HepG2 (cell line): ENCODE results near the gene IRS4. TPM values are rescaled to one million over a fixed set of nuclear protein-coding genes. Genes with fewer than 3 reads are reported as not detected.

ENCODE experiments used
- ATAC-seq: fragments of 200-7000 bp; cut with Tn5 transposase; 3 replicates; pipeline ENCODE4 v1.9.1; 2020; ENCODE audit warnings: mild to moderate bottlenecking, moderate library complexity
- BruUV-seq: library from RNA; stranded (reverse); fragments of 400-500 nt; replicated peaks from 2 replicates; lab custom pipeline; 2021; lab: Mats Ljungman, UMichigan
- CTCF ChIA-PET: fragments of 300-600 bp; formaldehyde crosslinking; extraction: SDS; loops from one replicate; lab custom pipeline; 2021; ENCODE audit warnings: low total read pairs, inconsistent platforms, low intra/inter-chr PET ratio; lab: Yijun Ruan, JAX
- POLR2A ChIA-PET: fragments of 350-600 bp; sonication (Branson Sonifier 250); formaldehyde crosslinking; loops from one replicate; lab custom pipeline; 2020; ENCODE audit warnings: antibody characterized with exemption, inconsistent platforms; lab: Yijun Ruan, JAX
- DNase-seq: peaks from one replicate; pipeline ENCODE4 v3.0.0-alpha.2; 2015; ENCODE audit warnings: low spot score
- FAIRE-seq: peaks from 3 replicates; lab custom pipeline; 2011; peaks lifted over from hg19 to GRCh38; lab: Jason Lieb, UNC
- H2AFZ ChIP-seq: one replicate; pipeline ENCODE4 v1.6.1; 2011; ENCODE audit warnings: low read length, inconsistent platforms
- H3K27ac ChIP-seq: fragments of 300-600 bp; 3 replicates; pipeline ENCODE4 v1.8.0; 2011; ENCODE audit warnings: mixed run types, mild to moderate bottlenecking, mixed read lengths, low read length, inconsistent platforms; ENCODE audit not compliant: insufficient read depth; ENCODE audit errors: extremely low read length
- H3K27me3 ChIP-seq, 2 experiments: fragments of 200-600 bp in 1 of 2; 2 replicates in 1 of 2; 3 replicates in 1 of 2; pipeline versions ENCODE4 v1.6.0 to v1.8.0; 2011; ENCODE audit warnings: low read length in 2 of 2, mild to moderate bottlenecking in 2 of 2, moderate library complexity in 2 of 2, inconsistent platforms in 1 of 2; ENCODE audit not compliant: insufficient read depth in 2 of 2, control insufficient read depth in 1 of 2
- H3K36me3 ChIP-seq, 2 experiments: fragments of 200-600 bp in 1 of 2; replicated peaks in 1 of 2; 2 replicates in 1 of 2; 3 replicates in 1 of 2; pipeline versions ENCODE4 v1.5.1 to v1.8.0; 2011; ENCODE audit warnings: low read length in 2 of 2, inconsistent platforms in 1 of 2; ENCODE audit not compliant: insufficient read depth in 2 of 2, control insufficient read depth in 1 of 2
- H3K4me1 ChIP-seq: 2 replicates; pipeline ENCODE4 v1.5.1; 2012; ENCODE audit warnings: low read length, inconsistent platforms; ENCODE audit not compliant: insufficient read depth
- H3K4me2 ChIP-seq: 2 replicates; pipeline ENCODE4 v1.6.0; 2011; ENCODE audit warnings: low read depth, low read length, inconsistent platforms
- H3K4me3 ChIP-seq, 3 experiments: fragments of 200-600 bp in 1 of 3; sonication (generic), shearing (Covaris generic) in 1 of 3; replicated peaks in 1 of 3; 2 replicates each; pipeline ENCODE4 v1.5.1; 2011 to 2016; ENCODE audit warnings: low read length in 3 of 3, inconsistent platforms in 2 of 3, low read depth in 2 of 3, mild to moderate bottlenecking in 2 of 3, control low read depth in 1 of 3, mixed read lengths in 1 of 3; ENCODE audit not compliant: insufficient read depth in 1 of 3
- H3K79me2 ChIP-seq: one replicate; pipeline ENCODE4 v1.6.1; 2011; ENCODE audit warnings: low read length, inconsistent platforms; ENCODE audit not compliant: insufficient read depth
- H3K9ac ChIP-seq: 2 replicates; pipeline ENCODE4 v1.6.0; 2011; ENCODE audit warnings: mild to moderate bottlenecking, low read depth, low read length, inconsistent platforms; ENCODE audit not compliant: insufficient read depth
- H3K9me3 ChIP-seq: 2 replicates; pipeline ENCODE4 v1.5.1; 2012; ENCODE audit warnings: mild to moderate bottlenecking, low read length
- H4K20me1 ChIP-seq: 2 replicates; pipeline ENCODE4 v1.6.0; 2011; ENCODE audit warnings: inconsistent platforms, mild to moderate bottlenecking, low read length, moderate library complexity; ENCODE audit not compliant: insufficient read depth
- ATRX ChIP-seq: sonication (generic); formaldehyde crosslinking; IDR thresholded peaks from 2 replicates; pipeline ENCODE4 v1.4.0; 2020; ENCODE audit warnings: missing genetic modification reagents, borderline replicate concordance
- BRD4 ChIP-seq: sonication (generic); formaldehyde crosslinking; IDR thresholded peaks from 2 replicates; pipeline ENCODE4 v1.4.0; 2020; ENCODE audit warnings: missing genetic modification reagents
- FOXA3 ChIP-seq: IDR thresholded peaks from 2 replicates; pipeline ENCODE4 v1.6.1; 2016; ENCODE audit warnings: missing genetic modification reagents, missing compliant biosample characterization
- HDAC2 ChIP-seq: sonication (generic); formaldehyde crosslinking; IDR thresholded peaks from 2 replicates; pipeline ENCODE4 v1.4.0; 2020; ENCODE audit warnings: missing genetic modification reagents
- HES4 ChIP-seq: sonication (generic); formaldehyde crosslinking; IDR thresholded peaks from 2 replicates; pipeline ENCODE4 v1.9.0; 2021; ENCODE audit warnings: mild to moderate bottlenecking, missing genetic modification reagents, borderline replicate concordance
- IKZF1 ChIP-seq: fragments of 450-650 bp; IDR thresholded peaks from 2 replicates; pipeline ENCODE4 v1.7.1; 2016
- RCOR2 ChIP-seq: IDR thresholded peaks from 2 replicates; pipeline ENCODE4 v1.6.1; 2016; ENCODE audit warnings: missing biosample characterization, missing genetic modification reagents
- SMARCE1 ChIP-seq: fragments of 450-650 bp; IDR thresholded peaks from 2 replicates; pipeline ENCODE4 v1.6.1; 2017; ENCODE audit warnings: borderline replicate concordance
- SP4 ChIP-seq: sonication (generic); formaldehyde crosslinking; IDR thresholded peaks from 2 replicates; pipeline ENCODE4 v1.8.1; 2023; ENCODE audit warnings: mild to moderate bottlenecking, missing genetic modification reagents
- SRSF4 ChIP-seq: fragments of 200-400 bp; formaldehyde crosslinking; IDR thresholded peaks from one replicate; pipeline ENCODE4 v1.6.1; 2018; ENCODE audit warnings: mild to moderate bottlenecking, low read depth, low read length, moderate library complexity; ENCODE audit not compliant: poor library complexity, severe bottlenecking
- TBL1XR1 ChIP-seq: fragments of 150-350 bp; IDR thresholded peaks from 2 replicates; pipeline ENCODE4 v1.6.1; 2014; ENCODE audit warnings: borderline replicate concordance, low read length; ENCODE audit not compliant: partially characterized antibody
- TSC22D2 ChIP-seq: sonication (generic); formaldehyde crosslinking; IDR thresholded peaks from 2 replicates; pipeline ENCODE4 v1.5.1; 2020; ENCODE audit warnings: missing genetic modification reagents, mild to moderate bottlenecking, borderline replicate concordance
- USF2 ChIP-seq, 2 experiments: sonication (generic) in 1 of 2; formaldehyde crosslinking in 1 of 2; IDR thresholded peaks; 2 replicates each; pipeline versions ENCODE4 v1.5.1 to v1.6.1; 2011 to 2020; ENCODE audit warnings: borderline replicate concordance in 1 of 2, low read depth in 1 of 2, low read length in 1 of 2, mild to moderate bottlenecking in 1 of 2, missing genetic modification reagents in 1 of 2, moderate library complexity in 1 of 2
- ZNF160 ChIP-seq: sonication (generic); formaldehyde crosslinking; IDR thresholded peaks from 2 replicates; pipeline ENCODE4 v1.8.0; 2022; ENCODE audit warnings: mild to moderate bottlenecking, inconsistent platforms, missing genetic modification reagents
- ZNF350 ChIP-seq: sonication (generic); formaldehyde crosslinking; IDR thresholded peaks from 2 replicates; pipeline ENCODE4 v1.4.0; 2020; ENCODE audit warnings: mild to moderate bottlenecking, low read depth, missing genetic modification reagents, borderline replicate concordance
- ZNF564 ChIP-seq: sonication (generic); formaldehyde crosslinking; IDR thresholded peaks from 2 replicates; pipeline ENCODE4 v1.8.1; 2023; ENCODE audit warnings: mild to moderate bottlenecking, missing genetic modification reagents
- ZNF737 ChIP-seq: sonication (generic); formaldehyde crosslinking; IDR thresholded peaks from 2 replicates; pipeline ENCODE4 v1.5.0; 2020; ENCODE audit warnings: missing genetic modification reagents, mild to moderate bottlenecking, borderline replicate concordance
- ZSCAN22 ChIP-seq: sonication (generic); formaldehyde crosslinking; IDR thresholded peaks from 2 replicates; pipeline ENCODE4 v1.4.0; 2020; ENCODE audit warnings: mild to moderate bottlenecking, missing genetic modification reagents
- WGBS: methylation state at CpG from one replicate; pipeline ENCODE4 v1.1.6; 2017; ENCODE audit warnings: low lambda C conversion rate; 5-methylcytosine and 5-hydroxymethylcytosine counted together
- in situ Hi-C: cut with HindIII; loops from 2 replicates; pipeline ENCODE4 v1.10.0; 2017; ENCODE audit warnings: low pct_unique_long_range_greater_than_20kb; ENCODE audit not compliant: extremely low pct_ligation_motif_present
- intact Hi-C: fragments of 100-400 bp; cut with micrococcal nuclease; formaldehyde crosslinking; loops from one replicate; pipeline ENCODE4 v1.10.0; 2022; ENCODE audit not compliant: unreplicated experiment
- polyA plus RNA-seq, 8 experiments: library from polyadenylated mRNA; depleted of rRNA in 3 of 8; stranded (reverse) in 7 of 8; unstranded in 1 of 8; fragments of >200 nt; fragmentation: Illumina TruSeq in 4 of 8; extraction: Trizol in 4 of 8; gene quantifications; 2 replicates each; pipeline versions ENCODE4 v1.2.1 to v1.2.3, GENCODE V29; 2011 to 2016; ENCODE audit warnings: low read depth in 4 of 8, missing spikeins in 1 of 8, mixed read lengths in 1 of 8; ENCODE audit not compliant: insufficient read depth in 1 of 8
- total RNA-seq, 5 experiments: library from RNA; depleted of rRNA; stranded (reverse); fragments of >200 nt; fragmentation: Illumina TruSeq; extraction: Trizol; gene quantifications; 2 replicates each; pipeline ENCODE4 v1.2.3, GENCODE V29; 2016; ENCODE audit warnings: low read depth in 1 of 5

Gene IRS4
- total and polyA plus RNA-seq, 2 of the 13 experiments (the other 11 are each of a cell fraction or from before 2014, with no cell fraction given) = not detected

DNA sequence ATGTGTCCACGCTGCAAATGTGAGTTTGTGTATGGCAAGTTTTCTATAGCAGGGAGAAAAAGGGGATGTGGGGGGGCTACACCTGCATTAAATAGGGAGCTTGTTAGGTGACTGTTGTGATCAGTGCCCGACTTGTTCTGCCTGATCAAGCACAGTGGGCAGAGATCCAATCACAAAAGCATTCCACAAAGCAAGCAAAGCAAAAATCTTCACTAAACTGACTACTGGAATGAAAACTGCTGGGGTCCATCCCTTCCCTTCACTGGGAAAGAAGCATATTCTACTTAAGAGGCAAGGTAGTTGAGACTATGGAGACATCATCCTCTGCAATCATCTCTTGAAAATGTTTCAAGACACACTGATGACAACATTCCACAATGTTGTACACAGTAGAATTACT, 5.2 kb downstream of the IRS4 start:
- ChIA-PET CTCF (no interaction called here), POLR2A (no interaction called here)
- no TSS peak for BruUV-seq
- intact Hi-C loops (no loop called here), in situ Hi-C loops (no loop called here)
- Histone ChIP-seq H3K9me3 (no peaks in the 10 kb centered on the region), H3K27me3 (no peaks in the 10 kb centered on the region; a peak in 1 of 5 replicates), H3K79me2 (no peaks in the 10 kb centered on the region), H3K36me3 (no peaks in the 10 kb centered on the region), H4K20me1 (no peaks in the 10 kb centered on the region), H3K9ac (no peak overlapping the region), H3K4me2 (no peak overlapping the region), H3K4me1 (no peaks in the 10 kb centered on the region), H3K4me3 (no peak overlapping the region), H2AFZ (no peak overlapping the region), H3K27ac (no peak overlapping the region)
- FAIRE-seq = no peak
- ATAC-seq = no peak
- 0% methylated on average over 1 of the region's 2 CpGs for WGBS
- no peak for DNase-seq
- no peak for TF ChIP-seq SRSF4
- TF ChIP-seq SP4 (CRISPR knock-in tag) = no peak
- TF ChIP-seq IKZF1 = no peak
- no peak for TF ChIP-seq RCOR2 (CRISPR knock-in tag)
- TF ChIP-seq ZNF350 = no peak
- no peak for TF ChIP-seq BRD4 (CRISPR knock-in tag)
- no peak for TF ChIP-seq ZNF160
- no peak for TF ChIP-seq ZSCAN22 (CRISPR knock-in tag)
- no peak for TF ChIP-seq SMARCE1
- TF ChIP-seq ZNF564 (CRISPR knock-in tag) = no peak
- no peak for TF ChIP-seq USF2 (IDR thresholded peaks at IDR 0.05; ENCODE audit: low read depth, low read length)
- TF ChIP-seq USF2 (CRISPR knock-in tag; IDR thresholded peaks at IDR 0.05; ENCODE audit: borderline replicate concordance) = no peak
- no peak for TF ChIP-seq TSC22D2
- TF ChIP-seq TBL1XR1 = no peak
- TF ChIP-seq ATRX (CRISPR knock-in tag) = no peak
- no peak for TF ChIP-seq HDAC2
- TF ChIP-seq FOXA3 (CRISPR knock-in tag) = no peak
- TF ChIP-seq ZNF737 = no peak
- TF ChIP-seq HES4 = no peak
